NCI-H128 (cell line): Measurements from ENCODE around the gene TSPAN17.
"Not testable (repeated sequence)": the region's sequence is repeated elsewhere in the genome, so short reads cannot be mapped to it uniquely, and the experiment has no call there.

Source experiments
- DNase-seq: peaks from one replicate; lab custom pipeline; 2025; ENCODE audit not compliant: unreplicated experiment; lab: John Stamatoyannopoulos, UW

TSPAN17 gene

GRCh38 chr5:176677209-176677939 is 30.1 kb downstream of the TSPAN17 start:
- no peak for DNase-seq

- DNase-seq, result no peak
Observed at GRCh38 chr5:176678584-176678983, 31.3 kb downstream of the TSPAN17 start.

DNA sequence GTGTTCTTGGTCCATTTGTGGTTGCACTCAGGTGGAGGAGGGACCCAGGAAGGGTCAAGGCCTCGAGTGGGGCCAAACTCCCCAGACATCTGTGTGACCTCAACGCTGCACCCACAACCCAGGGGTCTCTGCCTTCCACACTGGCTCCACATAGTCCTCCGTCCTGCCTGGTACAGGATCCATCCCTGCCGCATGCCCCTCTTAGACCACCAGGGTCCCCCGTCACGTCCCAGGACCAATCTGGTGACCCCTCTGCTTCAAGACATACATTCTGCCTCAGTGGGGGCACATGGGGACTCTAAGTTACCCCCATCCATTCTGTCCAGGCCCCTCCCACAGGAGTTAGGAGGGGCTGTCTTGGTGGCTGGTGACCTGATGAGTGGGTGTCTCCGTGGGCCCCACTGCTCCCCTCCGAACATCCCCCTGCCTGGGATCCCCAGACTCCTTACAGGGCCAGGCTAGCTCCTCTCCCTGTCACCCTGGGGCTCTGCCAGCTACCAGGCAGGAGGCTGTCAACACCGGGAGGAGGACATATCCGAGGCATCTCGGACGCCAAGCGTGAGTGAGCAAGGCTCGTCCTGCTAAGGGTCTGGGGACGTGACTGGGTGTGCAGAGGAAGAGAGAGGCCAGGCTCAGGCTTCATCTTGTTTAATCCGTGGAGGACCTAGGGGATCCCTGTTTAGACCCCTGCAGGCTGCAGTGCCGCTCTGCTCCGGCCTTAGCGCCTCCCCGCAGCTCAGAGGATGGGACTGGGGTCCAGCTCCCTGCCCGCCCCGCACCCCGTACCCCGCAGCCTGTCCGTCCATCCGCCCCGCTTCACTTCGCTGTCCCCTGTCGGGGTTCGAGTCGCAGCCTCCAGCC is 32.3 kb downstream of the TSPAN17 start:
- DNase-seq, result no peak

DNA sequence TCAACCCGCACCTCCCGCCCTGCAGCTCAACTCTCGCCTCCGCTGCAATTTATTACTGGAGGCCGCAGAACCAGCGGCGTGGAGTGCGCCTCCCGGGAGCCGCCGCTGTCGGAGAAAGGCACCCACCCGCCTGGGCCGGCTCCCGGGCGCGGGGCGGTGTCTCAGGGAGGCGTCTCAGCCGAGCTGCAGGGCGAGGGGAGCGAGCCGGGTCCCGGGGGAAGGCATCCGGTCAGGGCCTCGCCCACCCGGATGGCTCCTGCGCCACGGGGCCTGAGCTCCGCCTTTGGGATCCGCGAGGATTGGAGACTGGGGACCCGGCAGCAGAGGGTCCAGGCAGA is 32.9 kb downstream of the TSPAN17 start:
- no peak for DNase-seq

DNA sequence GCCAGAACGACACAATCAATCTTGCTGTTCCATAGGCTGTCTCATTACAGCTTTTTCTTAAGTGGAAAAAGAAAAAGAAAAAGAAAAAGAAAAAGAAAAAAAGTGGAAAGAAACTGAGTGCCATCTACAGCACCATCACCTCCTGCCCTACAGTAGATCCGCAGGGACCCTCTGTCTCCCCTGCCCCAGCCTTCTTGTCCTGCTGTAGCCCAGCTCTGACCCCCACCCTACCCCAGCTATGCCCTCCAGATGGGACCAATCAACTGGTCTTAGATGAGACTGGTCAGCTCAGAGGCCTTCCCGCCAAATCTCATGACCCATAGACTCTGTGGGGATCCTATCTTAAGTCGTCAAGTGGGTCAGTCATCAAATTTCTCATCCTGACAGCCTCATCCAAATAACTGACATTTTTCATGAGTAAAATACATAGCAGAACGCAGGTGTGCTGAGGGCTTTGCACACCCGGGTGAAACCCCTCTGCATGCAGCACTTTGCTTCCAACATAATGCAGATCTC is 34.8 kb downstream of the TSPAN17 start:
- no peak for DNase-seq

DNA sequence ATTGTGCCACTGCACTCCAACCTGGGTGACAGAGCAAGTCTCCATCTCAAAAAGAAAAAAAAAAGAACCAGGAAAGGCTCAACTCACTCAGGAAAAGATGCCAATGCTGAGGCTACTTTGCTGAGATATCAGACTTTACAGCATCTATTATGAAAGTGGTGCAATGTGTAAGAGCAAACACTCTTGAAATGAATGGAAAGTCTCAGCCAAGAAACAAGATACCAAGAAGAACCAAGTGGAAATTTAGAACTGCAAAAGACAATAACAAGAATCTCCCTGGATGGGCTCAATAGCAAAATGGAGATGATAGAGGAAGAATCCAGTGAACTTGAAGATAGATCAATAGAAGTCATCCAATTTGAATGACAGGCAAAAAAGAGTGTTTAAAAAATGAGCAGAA is 37.7 kb downstream of the TSPAN17 start:
- DNase-seq, result no peak

DNA sequence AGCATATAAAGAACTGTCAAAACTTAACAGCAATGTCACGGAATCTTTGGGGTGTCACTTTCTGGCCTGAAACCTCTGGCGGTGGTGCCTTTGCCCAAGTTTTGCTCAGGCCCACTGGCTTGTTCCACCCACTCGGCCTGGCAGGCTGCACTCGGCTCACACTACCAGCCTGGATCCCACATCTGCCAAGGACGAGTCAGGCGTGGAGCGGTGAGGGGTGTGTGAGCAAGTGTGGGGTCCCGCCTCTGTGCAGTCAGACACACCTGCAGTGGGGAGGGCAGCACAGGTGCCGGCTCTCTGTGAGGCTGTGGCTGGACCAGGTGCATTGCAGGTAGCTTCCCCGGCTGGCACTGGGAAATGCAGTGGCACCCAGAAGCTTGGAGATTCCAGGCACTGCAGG is 40.0 kb downstream of the TSPAN17 start:
- DNase-seq, result no peak

- no peak for DNase-seq
Observed at GRCh38 chr5:176687881-176688280, 40.6 kb downstream of the TSPAN17 start.

- no peak for DNase-seq
Observed at GRCh38 chr5:176690911-176691310, 43.6 kb downstream of the TSPAN17 start.

DNA sequence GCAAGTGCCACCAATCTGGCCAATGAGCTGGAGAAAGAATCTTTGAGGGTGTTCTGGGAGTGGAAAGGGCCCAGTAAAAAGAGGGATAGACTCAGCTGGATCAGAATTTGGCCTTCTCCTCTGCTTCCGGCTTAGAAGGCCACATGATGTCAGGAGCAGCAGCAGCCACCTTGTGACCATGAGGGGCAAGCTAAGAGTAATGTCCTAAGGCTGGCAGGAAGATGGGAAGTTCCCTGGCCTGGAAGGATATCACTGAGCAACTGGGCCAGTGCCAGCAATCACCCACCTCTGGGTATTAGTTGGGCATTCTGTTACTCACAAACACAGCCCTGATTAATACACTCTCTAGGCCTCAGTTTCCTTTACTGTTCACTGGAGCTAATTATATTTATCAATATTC is 44.2 kb downstream of the TSPAN17 start:
- DNase-seq, result no peak

- DNase-seq, result no peak
Observed at GRCh38 chr5:176692326-176692725, 45.0 kb downstream of the TSPAN17 start.

- DNase-seq, result no peak
Observed at GRCh38 chr5:176692839-176693476, 45.7 kb downstream of the TSPAN17 start.

GRCh38 chr5:176693477-176693851 is 46.2 kb downstream of the TSPAN17 start:
- no peak for DNase-seq

DNA sequence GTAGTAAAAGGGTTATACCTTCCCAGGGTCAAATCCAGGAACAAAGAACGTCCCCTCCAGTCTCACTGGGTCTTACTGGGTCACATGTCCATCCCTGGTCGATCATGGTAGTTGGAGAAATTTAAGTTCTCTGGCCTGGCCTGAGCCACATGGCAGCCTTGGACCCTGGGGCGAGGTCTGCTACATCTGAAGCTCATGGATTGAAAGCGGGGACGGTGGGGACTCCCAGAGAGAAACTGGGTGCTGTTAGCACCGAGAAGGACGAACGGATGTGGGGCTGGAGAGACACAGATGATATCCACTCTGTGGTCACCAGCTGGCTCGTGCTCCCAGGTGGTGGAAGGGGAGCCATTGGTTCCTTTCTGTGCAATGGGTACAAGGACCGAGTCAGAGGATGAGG is 46.9 kb downstream of the TSPAN17 start:
- DNase-seq, result no peak

GRCh38 chr5:176694631-176695030 is 47.3 kb downstream of the TSPAN17 start:
- no peak for DNase-seq

DNA sequence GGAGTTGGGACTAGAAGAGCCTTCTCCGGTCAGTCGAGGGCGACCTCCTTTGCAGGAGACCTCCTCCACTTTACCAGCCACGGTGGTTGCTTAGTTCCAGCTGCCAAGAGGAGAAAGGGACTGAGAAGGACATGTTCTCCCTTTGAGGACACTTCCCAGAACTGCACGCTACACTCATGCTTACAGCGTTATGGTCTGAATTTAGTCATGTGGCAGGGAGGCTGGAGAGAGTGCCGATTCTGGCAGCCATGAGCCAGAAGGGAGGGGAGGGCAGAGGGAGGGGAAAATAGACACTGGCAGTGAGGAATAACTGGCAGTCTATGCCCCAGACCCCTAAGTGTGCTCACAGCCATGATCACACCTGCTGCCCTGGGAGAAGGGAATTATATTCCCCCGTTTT is 47.8 kb downstream of the TSPAN17 start:
- DNase-seq, result no peak

GRCh38 chr5:176697267-176697933 is 50.1 kb downstream of the TSPAN17 start:
- DNase-seq, result no peak

GRCh38 chr5:176697934-176698538 is 50.8 kb downstream of the TSPAN17 start:
- peak; percentile 42 for DNase-seq

GRCh38 chr5:176699446-176699845 is 52.2 kb downstream of the TSPAN17 start:
- DNase-seq, result not testable (repeated sequence)

- DNase-seq, result no peak
Observed at GRCh38 chr5:176700239-176700847, 53.1 kb downstream of the TSPAN17 start.
